Bronchus fibroblast of lung (primary cell): ENCODE measurements around the gene NELFCD. TPM values are rescaled to one million over a fixed set of nuclear protein-coding genes. Genes with fewer than 3 reads are reported as not detected.

Source experiments
- total RNA-seq: library from RNA; depleted of rRNA; stranded (reverse); fragments of >200 nt; gene quantifications from 2 replicates; pipeline ENCODE4 v1.2.3, GENCODE V29; 2015

NELFCD gene, protein sequence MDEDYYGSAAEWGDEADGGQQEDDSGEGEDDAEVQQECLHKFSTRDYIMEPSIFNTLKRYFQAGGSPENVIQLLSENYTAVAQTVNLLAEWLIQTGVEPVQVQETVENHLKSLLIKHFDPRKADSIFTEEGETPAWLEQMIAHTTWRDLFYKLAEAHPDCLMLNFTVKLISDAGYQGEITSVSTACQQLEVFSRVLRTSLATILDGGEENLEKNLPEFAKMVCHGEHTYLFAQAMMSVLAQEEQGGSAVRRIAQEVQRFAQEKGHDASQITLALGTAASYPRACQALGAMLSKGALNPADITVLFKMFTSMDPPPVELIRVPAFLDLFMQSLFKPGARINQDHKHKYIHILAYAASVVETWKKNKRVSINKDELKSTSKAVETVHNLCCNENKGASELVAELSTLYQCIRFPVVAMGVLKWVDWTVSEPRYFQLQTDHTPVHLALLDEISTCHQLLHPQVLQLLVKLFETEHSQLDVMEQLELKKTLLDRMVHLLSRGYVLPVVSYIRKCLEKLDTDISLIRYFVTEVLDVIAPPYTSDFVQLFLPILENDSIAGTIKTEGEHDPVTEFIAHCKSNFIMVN
- 55.1 and 56.3 TPM in 2 replicates for total RNA-seq

DNA sequence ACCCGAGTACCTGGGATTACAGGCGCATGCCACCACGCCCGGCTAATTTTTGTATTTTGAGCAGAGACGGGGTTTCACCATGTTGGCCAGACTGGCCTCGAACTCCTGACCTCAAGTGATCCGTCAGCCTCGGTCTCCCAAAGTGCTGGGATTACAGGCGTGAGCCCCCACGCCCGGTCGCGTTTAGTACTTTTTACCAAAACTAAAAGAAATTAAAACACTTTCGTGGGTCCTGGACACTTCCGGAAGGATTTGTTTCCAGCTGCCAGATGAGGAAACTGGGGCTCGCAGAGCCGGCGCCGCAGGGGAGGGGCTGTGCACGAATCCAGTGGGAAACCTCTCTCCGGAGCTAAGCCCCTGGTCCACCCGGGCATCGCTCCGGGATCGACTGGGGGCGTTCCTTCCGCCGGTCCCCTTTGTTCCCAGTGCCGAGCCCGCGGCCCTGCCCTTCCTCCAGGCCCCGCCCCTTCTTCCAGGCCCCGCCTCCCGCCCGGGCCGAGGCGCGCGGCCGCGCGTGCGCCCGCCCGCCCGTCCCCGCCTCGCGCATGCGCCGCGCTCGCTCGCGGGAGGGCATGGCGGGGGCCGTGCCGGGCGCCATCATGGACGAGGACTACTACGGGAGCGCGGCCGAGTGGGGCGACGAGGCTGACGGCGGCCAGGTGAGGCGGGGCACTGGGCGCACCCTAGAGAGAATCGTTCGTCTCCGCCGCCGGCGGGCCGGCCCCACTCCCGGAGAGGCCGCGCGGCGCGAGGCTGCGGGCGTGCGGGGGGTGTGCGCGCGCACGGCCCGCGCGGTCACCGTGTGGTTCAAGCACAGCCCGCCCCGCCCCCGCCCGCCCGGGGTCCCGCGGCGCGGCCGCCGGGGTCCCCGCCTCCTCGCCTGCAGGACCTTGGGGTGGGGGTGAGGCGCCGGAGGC, at the start of gene NELFCD:
Gene NELFCD (plus strand): TSS at position 546 of the 917 bp plus-strand sequence. CDS start 54 bp downstream, at position 600.

DNA sequence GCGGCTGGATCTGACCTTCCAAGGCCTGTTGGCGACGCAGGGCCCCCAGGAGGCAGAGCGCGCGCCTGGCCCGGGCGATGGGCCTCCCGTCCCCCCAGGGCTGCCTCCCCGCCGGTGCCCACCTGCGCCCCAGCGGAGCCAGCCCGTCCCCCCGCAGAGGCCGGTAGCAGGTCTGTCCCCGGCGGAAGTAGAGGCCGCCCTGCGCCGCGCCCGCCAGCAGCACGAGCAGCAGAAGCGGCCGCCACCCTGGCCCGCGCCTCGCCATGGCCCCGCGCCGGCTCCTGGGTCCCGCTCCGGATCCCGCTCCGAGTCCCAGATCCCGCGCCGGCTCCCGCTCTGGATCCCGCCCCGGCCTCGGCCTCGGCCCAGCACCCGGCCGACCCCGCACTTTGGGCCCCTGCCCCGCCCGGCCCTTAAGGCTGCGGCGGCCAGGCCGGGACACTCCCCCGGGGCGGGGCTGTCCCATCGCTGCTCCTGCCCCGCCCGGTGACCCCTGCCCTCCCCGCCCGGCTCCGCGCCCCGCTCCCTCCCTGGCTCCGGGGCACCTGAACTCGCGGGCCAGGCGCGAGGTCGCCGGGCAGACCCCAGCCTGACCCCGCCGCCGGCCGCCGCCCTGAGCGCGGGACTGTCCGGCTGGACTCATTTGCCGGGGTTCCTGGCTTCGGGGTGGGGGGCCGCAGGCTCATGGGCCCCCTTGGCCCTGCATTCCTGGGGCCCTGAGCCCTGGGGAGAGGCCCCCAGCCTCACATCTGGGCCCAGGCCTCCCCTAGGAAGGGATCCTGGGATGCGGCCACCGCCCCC, 26.0 kb downstream of the NELFCD start, which contains the start of gene CTSZ:
Gene CTSZ (minus strand): TSS at position 391 of the 801 bp plus-strand sequence. CDS start 126 bp downstream, at position 265.

DNA sequence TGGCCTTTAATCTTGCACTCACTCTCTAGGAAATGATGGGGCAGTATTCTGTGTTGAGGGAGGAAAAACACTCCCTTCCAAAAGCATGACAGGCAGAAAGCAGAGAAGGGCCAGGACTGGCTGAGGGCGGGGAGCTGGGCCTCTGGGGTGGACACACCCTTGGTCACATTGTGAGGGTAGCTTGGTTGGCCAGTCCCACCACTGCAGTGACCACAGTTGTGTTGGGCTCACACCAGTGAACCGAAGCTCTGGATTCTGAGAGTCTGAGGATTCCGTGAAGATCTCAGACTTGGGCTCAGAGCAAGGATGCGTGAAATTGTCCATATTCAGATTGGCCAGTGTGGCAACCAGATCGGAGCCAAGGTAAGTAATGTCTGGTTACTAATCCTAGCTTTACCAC, 38.2 kb downstream of the NELFCD start, which contains the start of gene TUBB1:
Gene TUBB1 (plus strand): TSS at position 213 of the 400 bp plus-strand sequence. CDS start 94 bp downstream, at position 307.

DNA sequence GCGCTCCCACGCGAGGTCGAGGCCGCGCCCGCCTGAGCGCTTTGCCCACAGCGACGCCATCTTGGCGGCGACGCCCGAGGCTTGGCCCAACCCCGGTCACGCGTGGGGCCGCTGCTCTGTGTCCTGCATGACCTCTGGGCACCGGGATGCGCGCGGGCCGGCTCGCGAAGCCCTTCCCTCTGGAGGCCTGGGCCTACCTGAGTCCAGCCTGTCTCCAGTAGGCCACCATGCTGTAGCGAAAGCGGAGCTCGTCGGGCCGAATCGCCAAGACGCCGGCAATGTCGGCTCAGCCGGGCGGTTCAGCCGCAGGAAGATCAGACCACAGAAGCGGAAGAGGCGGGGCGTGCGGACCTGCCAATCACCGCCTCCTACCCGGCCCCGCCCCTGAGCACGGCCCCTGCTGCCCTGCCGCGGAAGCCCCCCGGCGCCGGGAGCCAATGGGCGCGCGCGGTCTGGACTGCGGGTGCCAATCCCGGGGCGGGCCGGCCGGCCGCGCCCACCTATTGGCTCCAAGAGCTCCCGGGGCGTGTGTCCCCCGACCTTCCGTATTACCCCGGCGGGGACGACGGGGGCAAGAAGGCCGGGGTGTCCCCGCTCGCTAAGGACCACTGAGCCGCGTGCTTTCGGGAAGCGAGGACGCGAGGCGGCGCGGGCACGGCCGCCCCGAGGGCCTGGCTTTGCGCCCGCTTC, 51.1 kb downstream of the NELFCD start, which contains the start of gene ATP5F1E:
Gene ATP5F1E (minus strand): TSS at position 313 of the 690 bp plus-strand sequence. CDS start 84 bp downstream, at position 229.

DNA sequence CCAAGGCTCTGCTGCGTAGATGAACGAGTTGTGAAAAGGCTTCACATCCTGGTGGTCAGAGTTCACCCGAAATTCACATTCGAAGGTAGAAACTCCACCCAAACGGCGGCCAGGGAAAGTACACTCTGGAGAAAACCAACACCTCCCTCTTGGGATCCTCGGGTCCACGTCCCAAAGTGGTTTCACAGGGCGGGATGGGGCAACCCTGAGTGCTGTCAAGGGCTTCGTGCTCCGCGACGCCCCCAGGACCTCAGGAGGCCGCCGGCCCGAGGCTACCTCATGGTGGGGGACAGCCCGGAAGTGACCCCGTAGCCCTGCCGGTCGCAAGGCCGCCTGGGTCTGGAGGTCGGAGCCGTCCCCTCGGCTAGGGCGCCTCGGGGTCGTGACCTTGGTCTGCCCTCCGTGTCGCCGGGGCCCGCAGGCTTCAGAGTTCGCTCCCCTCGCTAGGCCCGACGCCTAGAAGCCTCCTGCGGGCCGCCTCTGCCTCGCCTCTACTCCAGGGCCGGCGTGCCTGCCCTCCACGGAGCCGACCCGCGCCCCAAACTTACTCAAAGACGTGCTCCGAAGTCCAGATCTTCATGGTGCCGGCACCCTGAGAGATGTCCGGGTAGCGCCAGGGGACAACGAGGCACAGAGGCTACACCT, 61.2 kb downstream of the NELFCD start, which contains the start of gene PRELID3B:
Gene PRELID3B (minus strand): TSS at position 636 of the 645 bp plus-strand sequence. CDS start 56 bp downstream, at position 580.

Other genes starting within 250 kb of the NELFCD start
- 0.67 and 1.2 TPM in 2 replicates for gene GNAS-AS1, start 130.4 kb upstream of the NELFCD start, total RNA-seq
- 370 and 406 TPM in 2 replicates for gene GNAS, start 128.5 kb upstream of the NELFCD start, total RNA-seq
- gene CTSZ, start 26.0 kb downstream of the NELFCD start, total RNA-seq = 52.8 and 58.0 TPM in 2 replicates
- gene TUBB1, start 38.2 kb downstream of the NELFCD start, total RNA-seq = not detected in 2 replicates
- gene ATP5F1E, start 51.1 kb downstream of the NELFCD start, total RNA-seq = 16.2 and 16.8 TPM in 2 replicates
- gene PRELID3B, start 61.5 kb downstream of the NELFCD start, total RNA-seq = 36.1 and 43.0 TPM in 2 replicates
- gene ZNF831, start 182.6 kb downstream of the NELFCD start, total RNA-seq = not detected in 2 replicates